ENCODE data around the gene RNLS.
A peak's percentile ranks its signal among the peaks of the same experiment; 100 is the strongest.

RNLS gene

DNA sequence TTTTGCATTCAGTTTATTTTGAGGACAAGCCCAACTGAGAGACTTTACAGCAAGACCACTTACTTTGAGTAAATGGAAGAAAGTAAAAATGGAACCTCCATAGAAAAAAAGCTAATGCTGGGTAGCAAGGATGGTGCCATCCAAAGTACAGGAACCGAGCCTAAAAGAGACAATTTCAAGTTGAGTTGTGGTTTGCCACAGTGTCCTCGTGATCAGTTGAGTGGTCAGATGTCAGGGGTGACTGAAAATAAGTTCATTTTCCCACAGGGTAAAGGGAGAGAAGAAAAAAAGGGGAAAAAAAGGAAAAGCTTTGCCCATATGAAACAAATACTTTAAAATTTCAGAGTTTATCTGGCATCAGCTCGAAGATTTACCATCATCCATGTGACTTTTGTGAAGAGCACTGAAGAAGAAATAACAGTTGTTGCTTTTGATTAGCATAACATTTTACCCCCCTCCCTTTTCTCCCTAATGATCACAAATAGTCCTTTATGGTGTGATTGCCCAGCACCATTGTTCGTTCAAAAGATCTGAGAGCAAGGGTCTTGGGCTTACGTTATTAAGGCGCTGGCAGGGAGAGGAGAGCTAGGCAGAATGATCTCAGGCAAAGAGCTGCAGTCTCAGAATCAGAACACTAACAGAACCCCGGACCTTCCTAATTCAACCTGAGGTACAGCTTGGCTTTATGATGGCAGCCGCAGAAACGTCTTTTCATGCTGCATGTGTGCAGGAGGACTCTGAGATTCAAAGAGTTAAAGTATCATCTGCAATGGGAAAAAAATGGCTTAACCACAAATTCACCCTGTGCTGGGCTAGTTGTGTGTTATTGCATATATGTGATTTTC, 338.1 kb downstream of the RNLS start:
- Histone ChIP-seq H3K9me3 (no peaks in the 10 kb centered on the region), H3K4me3 (no peak overlapping the region), H3K27ac (no peak overlapping the region; the same call in 1 of the 2 replicates), H3K27me3 (no peaks in the 10 kb centered on the region), H3K4me2 (peak overlapping the region; percentile 62), H3K36me3 (no peaks in the 10 kb centered on the region), H3K4me1 (peaks cover 24% of the 10 kb centered on the region), H4K20me1 (no peaks in the 10 kb centered on the region), H3K9ac (no peak overlapping the region)
- no peak for TF ChIP-seq Cebpa-rat (IDR thresholded peaks at IDR 0.05)

DNA sequence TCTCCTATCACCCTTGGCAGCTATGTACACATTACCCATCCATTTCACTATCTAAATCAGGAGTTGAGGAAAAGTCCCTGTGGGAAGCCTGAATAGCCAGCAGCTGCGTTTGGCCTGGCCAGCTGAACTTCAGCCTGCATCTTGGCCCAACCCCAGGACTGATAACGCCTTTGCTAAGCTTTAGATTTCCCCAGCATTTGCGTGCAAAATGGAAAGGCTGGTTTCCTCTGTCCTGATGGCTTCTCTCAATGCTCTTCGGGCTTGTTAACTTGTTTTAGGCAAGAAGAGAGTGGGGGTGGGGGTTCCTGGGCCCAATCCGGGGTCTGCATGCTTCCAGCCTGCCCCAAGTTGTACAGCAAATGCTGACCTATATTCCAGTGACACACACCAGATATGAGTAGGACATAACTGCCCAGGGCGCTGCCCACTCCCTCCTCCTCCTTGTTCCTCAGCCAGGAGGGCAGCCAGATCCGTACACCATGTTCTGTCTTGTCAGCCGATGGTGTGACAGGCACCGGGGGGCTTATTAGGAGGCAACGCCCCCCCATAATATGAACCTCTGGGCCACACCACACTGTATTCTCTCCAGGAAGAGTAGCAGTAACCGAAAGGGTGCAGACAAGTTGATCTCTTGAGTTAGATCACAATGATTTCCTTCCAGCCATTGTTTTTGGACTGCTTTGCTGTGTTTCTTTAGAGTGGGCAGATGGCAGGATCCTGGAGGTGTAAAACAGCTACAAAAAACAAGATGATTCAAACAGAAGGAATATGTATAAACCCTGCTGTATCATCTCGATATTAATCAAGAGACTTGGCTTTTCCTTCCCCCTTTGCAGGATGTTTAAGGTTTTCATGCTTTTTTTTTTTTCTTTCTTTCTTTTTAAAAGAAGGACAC, 339.0 kb downstream of the RNLS start:
- Histone ChIP-seq H3K9ac (no peak overlapping the region), H3K4me1 (peaks cover 27% of the 10 kb centered on the region), H3K4me3 (no peak overlapping the region), H4K20me1 (no peaks in the 10 kb centered on the region), H3K9me3 (no peaks in the 10 kb centered on the region), H3K27ac (peak overlapping the region; percentile 15; the same call in 1 of the 2 replicates), H3K36me3 (no peaks in the 10 kb centered on the region), H3K27me3 (no peaks in the 10 kb centered on the region), H3K4me2 (peak overlapping the region; percentile 62)
- TF ChIP-seq Cebpa-rat (IDR thresholded peaks at IDR 0.05), result no peak

GRCh38 chr10:88243202-88243744, 339.8 kb downstream of the RNLS start:
- no peak for TF ChIP-seq Cebpa-rat (IDR thresholded peaks at IDR 0.05)
- Histone ChIP-seq H3K4me2 (no peak overlapping the region), H3K9me3 (no peaks in the 10 kb centered on the region), H3K27me3 (no peaks in the 10 kb centered on the region), H3K9ac (no peak overlapping the region), H3K4me3 (no peak overlapping the region), H3K36me3 (no peaks in the 10 kb centered on the region), H3K27ac (no peak overlapping the region), H3K4me1 (peaks cover 35% of the 10 kb centered on the region), H4K20me1 (no peaks in the 10 kb centered on the region)

GRCh38 chr10:88241501-88241900, 341.6 kb downstream of the RNLS start:
- Histone ChIP-seq H3K9me3 (no peaks in the 10 kb centered on the region), H3K27me3 (no peaks in the 10 kb centered on the region), H3K27ac (no peak overlapping the region), H3K36me3 (no peaks in the 10 kb centered on the region), H3K4me2 (no peak overlapping the region), H3K4me3 (no peak overlapping the region), H3K4me1 (peaks cover 47% of the 10 kb centered on the region), H4K20me1 (no peaks in the 10 kb centered on the region), H3K9ac (no peak overlapping the region)
- TF ChIP-seq Cebpa-rat (IDR thresholded peaks at IDR 0.05), result no peak

GRCh38 chr10:88239212-88239611, 343.9 kb downstream of the RNLS start:
- TF ChIP-seq Cebpa-rat (IDR thresholded peaks at IDR 0.05), result no peak
- Histone ChIP-seq H3K9ac (no peak overlapping the region), H3K4me2 (peak overlapping the region; percentile 42), H3K36me3 (no peaks in the 10 kb centered on the region), H3K4me1 (peaks cover 39% of the 10 kb centered on the region), H3K9me3 (no peaks in the 10 kb centered on the region), H3K27ac (no peak overlapping the region; the same call in 1 of the 2 replicates), H3K4me3 (no peak overlapping the region), H3K27me3 (no peaks in the 10 kb centered on the region), H4K20me1 (no peaks in the 10 kb centered on the region)

GRCh38 chr10:88238615-88238914, 344.6 kb downstream of the RNLS start:
- Histone ChIP-seq H3K9me3 (no peaks in the 10 kb centered on the region), H4K20me1 (no peaks in the 10 kb centered on the region), H3K9ac (no peak overlapping the region), H3K4me3 (no peak overlapping the region), H3K4me2 (peak overlapping the region; percentile 42), H3K27me3 (no peaks in the 10 kb centered on the region), H3K27ac (no peak overlapping the region; the same call in 1 of the 2 replicates), H3K4me1 (peaks cover 33% of the 10 kb centered on the region), H3K36me3 (no peaks in the 10 kb centered on the region)
- TF ChIP-seq Cebpa-rat (IDR thresholded peaks at IDR 0.05), result no peak

DNA sequence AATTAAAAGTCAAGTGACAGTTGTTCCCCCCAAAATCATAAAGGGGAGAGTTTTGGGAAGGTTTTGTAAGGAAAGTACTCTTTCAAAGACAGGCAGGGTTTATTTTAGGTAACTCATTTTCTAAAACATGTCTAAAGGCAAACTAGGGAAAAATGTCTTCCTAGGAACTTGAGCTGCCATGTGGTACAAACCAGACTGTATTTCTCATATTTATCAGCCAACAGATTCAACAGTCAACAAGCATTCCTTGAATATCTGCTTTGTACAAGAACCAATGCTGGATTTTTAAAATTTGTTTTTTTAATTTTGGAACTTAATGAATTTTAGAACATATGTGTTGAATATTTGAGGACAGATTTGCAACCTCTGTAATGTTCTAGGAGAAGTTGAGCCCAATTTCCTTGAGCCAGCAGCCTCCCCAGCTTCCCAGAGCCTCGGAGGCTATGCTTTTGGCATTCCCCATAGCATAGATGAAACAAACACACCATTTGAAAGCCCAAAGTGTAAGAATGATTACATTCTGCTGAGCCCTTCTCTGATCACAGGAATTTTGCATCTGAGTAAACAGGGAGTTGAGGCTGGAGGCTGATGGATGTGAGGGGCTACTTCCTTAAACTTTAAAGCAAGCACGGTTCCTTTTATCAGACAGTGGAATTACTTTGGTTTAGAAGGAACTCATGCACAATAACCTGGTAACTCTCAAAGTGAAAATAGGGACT, 345.1 kb downstream of the RNLS start:
- Histone ChIP-seq H3K36me3 (no peaks in the 10 kb centered on the region), H3K27ac (no peak overlapping the region), H3K4me3 (no peak overlapping the region), H3K27me3 (no peaks in the 10 kb centered on the region), H3K9me3 (no peaks in the 10 kb centered on the region), H4K20me1 (no peaks in the 10 kb centered on the region), H3K4me2 (peak overlapping the region; percentile 42; the same call in 1 of the 2 replicates), H3K9ac (no peak overlapping the region), H3K4me1 (peaks cover 33% of the 10 kb centered on the region)
- no peak for TF ChIP-seq Cebpa-rat (IDR thresholded peaks at IDR 0.05)

DNA sequence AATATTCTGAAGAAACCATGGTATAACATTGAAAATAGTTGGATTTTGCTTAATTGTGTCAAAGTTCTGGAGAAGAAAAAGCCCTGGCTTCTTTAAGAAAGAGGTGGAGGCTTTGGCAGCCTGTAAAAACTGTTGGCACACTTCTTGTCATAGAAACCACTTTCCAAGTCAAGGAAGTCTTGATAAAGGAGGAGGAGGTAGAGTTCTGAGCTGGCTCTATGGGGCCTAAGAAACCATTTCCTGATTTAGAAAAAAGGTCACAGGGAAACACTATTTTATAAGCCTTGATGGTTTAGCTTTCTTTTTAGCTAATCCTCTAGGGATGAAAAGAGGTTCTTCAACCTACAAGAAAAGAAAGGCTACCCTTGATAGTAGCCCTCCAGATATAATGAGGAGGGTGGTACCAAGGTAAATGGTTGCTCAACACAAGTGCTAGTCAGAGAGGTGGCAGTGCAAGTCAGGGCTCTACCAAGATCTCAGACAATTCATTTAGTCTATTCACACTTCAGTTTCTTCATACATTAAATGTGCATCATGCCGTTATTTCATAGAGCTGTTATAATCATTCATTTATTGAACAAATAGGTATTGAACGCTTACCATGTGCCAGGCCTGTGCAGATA, 346.9 kb downstream of the RNLS start:
- TF ChIP-seq Cebpa-rat (IDR thresholded peaks at IDR 0.05), result no peak
- Histone ChIP-seq H3K4me3 (no peak overlapping the region), H3K9me3 (peaks cover 4% of the 10 kb centered on the region; the same call in 1 of the 2 replicates), H3K4me2 (peak overlapping the region; percentile 49), H3K36me3 (no peaks in the 10 kb centered on the region), H3K27ac (peak overlapping the region; percentile 32; the same call in 1 of the 2 replicates), H3K9ac (no peak overlapping the region), H3K4me1 (peaks cover 44% of the 10 kb centered on the region), H3K27me3 (no peaks in the 10 kb centered on the region), H4K20me1 (no peaks in the 10 kb centered on the region)

- TF ChIP-seq Cebpa-rat (IDR thresholded peaks at IDR 0.05), result no peak
- peaks cover 8% of the 10 kb centered on the region; the same call in 1 of the 2 replicates for H3K9me3 ChIP-seq
- no peak overlapping the region for H3K4me3 ChIP-seq
- no peak overlapping the region for H3K9ac ChIP-seq
- no peak overlapping the region for H3K27ac ChIP-seq
- H4K20me1 ChIP-seq, result no peaks in the 10 kb centered on the region
- no peaks in the 10 kb centered on the region for H3K36me3 ChIP-seq
- no peaks in the 10 kb centered on the region for H3K27me3 ChIP-seq
- H3K4me1 ChIP-seq, result peaks cover 44% of the 10 kb centered on the region
- H3K4me2 ChIP-seq, result no peak overlapping the region
These were observed 348.8 kb downstream of the RNLS start for GRCh38 chr10:88234297-88234696.

Data from BLaER1 (cell line).